GM12872 (cell line): ENCODE results near the gene TBATA.

ENCODE experiments used
- CTCF ChIP-seq: IDR thresholded peaks from 3 replicates; pipeline ENCODE4 v1.5.1; 2011; ENCODE audit warnings: low read depth, mild to moderate bottlenecking, low read length, moderate library complexity; ENCODE audit not compliant: insufficient read depth

The TBATA gene

DNA sequence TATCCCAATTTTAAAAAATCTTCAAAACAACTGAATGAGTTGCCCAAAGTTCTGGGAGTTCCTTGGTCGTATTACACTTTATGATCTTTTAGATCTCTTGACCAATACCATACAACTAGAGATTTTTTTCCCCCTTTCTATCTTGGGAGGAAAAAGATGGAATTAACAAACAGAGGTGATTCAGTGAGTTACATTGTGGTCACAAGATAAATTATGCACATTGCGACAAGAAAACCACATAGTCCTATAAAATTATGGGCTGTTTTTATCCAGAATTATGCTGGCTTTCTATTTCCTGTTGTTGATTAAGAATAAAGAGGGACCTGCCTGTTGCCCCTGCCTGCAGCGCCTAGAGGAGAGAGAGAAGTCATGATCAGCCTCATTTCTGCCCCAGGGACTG, 22.4 kb upstream of the TBATA start:
- TF ChIP-seq CTCF: no peak

GRCh38 chr10:70806841-70807240, 21.7 kb upstream of the TBATA start:
- no peak for TF ChIP-seq CTCF

DNA sequence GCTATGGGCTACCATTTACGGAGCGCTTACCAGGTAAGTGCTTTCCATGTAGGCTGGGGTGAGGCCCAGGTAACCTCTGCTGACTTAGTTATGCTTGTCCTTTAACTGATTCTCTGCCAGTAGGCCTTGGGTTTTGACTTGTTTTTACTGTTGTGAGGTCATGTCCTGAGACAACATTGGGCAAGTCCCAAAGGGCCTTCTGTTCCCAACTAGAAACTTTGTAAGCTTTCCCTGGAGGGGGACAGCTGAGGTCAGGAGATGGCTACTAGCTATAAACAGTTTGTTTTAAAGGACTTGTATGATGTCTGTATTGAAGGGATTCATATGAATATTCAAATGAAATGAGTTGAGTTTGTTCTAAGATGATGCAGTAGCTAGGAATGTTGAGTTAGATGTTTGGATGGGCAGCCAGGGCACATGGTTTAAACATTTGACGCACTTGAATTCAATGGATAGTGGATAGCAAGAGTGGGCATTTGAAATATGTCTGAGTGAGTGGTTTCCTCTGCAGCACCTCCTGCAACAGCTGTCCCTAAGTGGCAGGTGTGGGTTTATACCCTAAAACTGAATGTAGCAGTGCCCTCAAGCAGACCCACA, 20.5 kb upstream of the TBATA start:
- no peak for TF ChIP-seq CTCF

DNA sequence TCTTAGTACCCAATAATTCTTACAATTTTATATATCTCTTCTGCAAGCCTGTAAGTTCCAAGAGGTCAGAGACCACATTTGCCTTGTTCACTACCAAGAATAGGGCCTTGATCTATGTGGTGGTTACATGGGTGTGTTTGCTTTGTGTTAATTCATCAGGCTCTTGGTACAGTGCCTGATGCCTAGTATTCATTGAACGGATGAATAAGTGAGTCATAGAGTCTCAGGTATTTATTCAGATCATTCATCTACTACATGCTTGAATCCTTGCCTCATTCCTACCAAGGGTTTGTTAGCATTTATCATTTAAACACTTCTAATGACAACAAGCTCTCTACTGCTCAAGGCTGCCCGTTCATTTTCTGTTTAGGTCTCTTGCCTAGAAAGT, 19.2 kb upstream of the TBATA start:
- no peak for TF ChIP-seq CTCF

- no peak for TF ChIP-seq CTCF
Measured at GRCh38 chr10:70803775-70804420, 18.7 kb upstream of the TBATA start.

DNA sequence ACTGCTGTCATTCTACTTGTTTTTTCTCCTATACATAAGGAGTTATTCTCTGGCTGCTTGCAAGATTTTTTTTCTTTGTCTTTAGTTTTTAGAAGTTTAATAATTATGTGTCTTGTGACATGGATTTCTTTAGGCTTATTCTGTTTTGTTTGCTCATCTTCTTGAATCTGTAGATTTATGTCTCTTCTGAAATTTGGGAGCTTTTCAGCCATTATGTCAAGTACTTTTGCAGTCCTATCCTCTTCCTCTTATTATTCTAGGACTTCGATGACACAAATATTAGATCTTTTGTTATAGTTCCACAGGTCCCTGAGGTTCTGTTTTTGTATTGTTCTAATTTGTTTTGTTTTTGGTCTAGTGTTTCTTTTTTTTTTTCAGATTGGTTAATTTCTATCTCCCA, 16.7 kb upstream of the TBATA start:
- TF ChIP-seq CTCF: no peak

DNA sequence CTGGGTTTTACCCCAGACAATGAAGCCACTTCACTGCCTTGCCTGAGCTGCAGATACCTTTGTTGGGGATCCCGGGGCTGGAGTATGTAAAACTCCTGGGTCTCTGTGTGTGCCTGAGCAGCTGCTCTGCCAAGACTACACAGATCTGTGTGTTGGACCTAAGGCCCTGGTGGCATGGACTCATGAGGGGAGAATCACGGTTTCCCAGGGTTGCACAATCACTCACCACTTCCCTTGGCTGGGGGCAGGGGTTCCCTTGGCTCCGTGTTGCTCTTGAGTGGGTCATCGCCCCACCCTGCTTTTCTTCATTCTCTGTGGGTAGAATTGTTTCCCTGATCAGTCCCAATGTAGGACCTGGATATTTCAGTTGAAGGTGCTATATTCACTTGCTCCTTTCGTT, 13.9 kb upstream of the TBATA start:
- no peak for TF ChIP-seq CTCF

DNA sequence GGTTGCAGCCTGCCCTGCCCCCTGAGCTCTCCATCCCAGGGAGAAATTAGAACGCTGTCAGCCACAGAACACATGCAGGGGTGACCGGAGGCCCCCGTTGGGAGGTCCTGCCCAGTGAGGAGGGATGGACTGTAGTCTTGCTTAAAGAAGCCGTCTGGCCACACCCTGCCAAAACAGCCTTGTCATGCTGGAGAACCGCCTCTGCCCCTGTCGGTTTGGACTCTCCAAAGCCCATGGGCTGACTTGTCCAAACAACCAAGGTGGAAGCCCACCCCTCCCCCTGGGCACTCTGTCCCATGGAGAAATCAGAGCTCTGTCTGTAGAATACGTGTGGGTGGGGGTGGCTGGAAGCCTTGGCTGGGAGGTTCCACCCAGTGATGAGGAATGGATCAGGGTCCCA, 12.7 kb upstream of the TBATA start:
- TF ChIP-seq CTCF: no peak
